CD4-positive, alpha-beta memory T cell (primary cell): Measurements from ENCODE around the gene CKS1B. TPM values are rescaled to one million over a fixed set of nuclear protein-coding genes. Genes with fewer than 3 reads are reported as not detected.
A peak's percentile ranks its signal among the peaks of the same experiment; 100 is the strongest.

Experiments
- CTCF ChIA-PET: fragments of 350-600 bp; sonication (Branson Sonifier 250); formaldehyde crosslinking; loops from one replicate; lab custom pipeline; 2021; ENCODE audit warnings: inconsistent platforms; ENCODE audit not compliant: partially characterized antibody; lab: Charles Lee
- POLR2A ChIA-PET: fragments of 350-600 bp; sonication (Branson Sonifier 250); formaldehyde crosslinking; loops from one replicate; lab custom pipeline; 2021; ENCODE audit not compliant: partially characterized antibody; lab: Charles Lee
- DNase-seq, 5 donors: peaks; one replicate each; pipeline versions ENCODE4 v3.0.0 to v3.0.0-alpha.2; 2020 to 2022; ENCODE audit warnings: mixed read lengths in 1 of 5
- H3K27ac ChIP-seq: one replicate; pipeline ENCODE4 v1.7.0; 2013; ENCODE audit warnings: low read depth, low read length
- H3K27me3 ChIP-seq: 2 replicates; pipeline ENCODE4 v1.7.0; 2013; ENCODE audit warnings: mild to moderate bottlenecking, low read length, moderate library complexity; ENCODE audit not compliant: insufficient read depth
- H3K36me3 ChIP-seq: 2 replicates; pipeline ENCODE4 v1.7.0; 2013; ENCODE audit warnings: mild to moderate bottlenecking, low read length, moderate library complexity; ENCODE audit not compliant: insufficient read depth
- H3K4me1 ChIP-seq: 2 replicates; pipeline ENCODE4 v1.7.0; 2013; ENCODE audit warnings: mild to moderate bottlenecking, low read length, moderate library complexity; ENCODE audit not compliant: insufficient read depth
- H3K4me3 ChIP-seq, 2 donors: one replicate each; pipeline ENCODE4 v1.7.0; 2013; ENCODE audit warnings: low read length in 2 of 2, mild to moderate bottlenecking in 1 of 2
- H3K9me3 ChIP-seq, 2 donors: one replicate each; pipeline ENCODE4 v1.7.0; 2013; ENCODE audit warnings: low read length in 2 of 2, control low read depth in 1 of 2; ENCODE audit not compliant: control insufficient read depth in 1 of 2
- H3K27ac Mint-ChIP-seq, 7 donors: one replicate each; pipeline ENCODE4 v1.8.0; 2020 to 2021; ENCODE audit warnings: mixed read lengths in 7 of 7, mild to moderate bottlenecking in 6 of 7, inconsistent platforms in 3 of 7, moderate library complexity in 3 of 7
- H3K27me3 Mint-ChIP-seq, 2 donors: one replicate each; pipeline ENCODE4 v1.8.0; 2020 to 2021; ENCODE audit warnings: mixed read lengths in 2 of 2
- H3K36me3 Mint-ChIP-seq, 2 donors: one replicate each; pipeline ENCODE4 v1.8.0; 2020 to 2021; ENCODE audit warnings: mixed read lengths in 2 of 2, inconsistent platforms in 1 of 2, mild to moderate bottlenecking in 1 of 2
- H3K4me1 Mint-ChIP-seq, 4 donors: one replicate each; pipeline ENCODE4 v1.8.0; 2020 to 2021; ENCODE audit warnings: mixed read lengths in 4 of 4, mild to moderate bottlenecking in 1 of 4
- H3K4me3 Mint-ChIP-seq, 8 donors: one replicate each; pipeline ENCODE4 v1.8.0; 2020 to 2021; ENCODE audit warnings: mixed read lengths in 8 of 8, mild to moderate bottlenecking in 7 of 8, moderate library complexity in 6 of 8, inconsistent platforms in 3 of 8
- H3K9me3 Mint-ChIP-seq, 8 donors: one replicate each; pipeline ENCODE4 v1.8.0; 2020 to 2021; ENCODE audit warnings: mixed read lengths in 8 of 8, mild to moderate bottlenecking in 5 of 8, inconsistent platforms in 3 of 8, moderate library complexity in 1 of 8
- intact Hi-C: fragments of 100-400 bp; cut with micrococcal nuclease; formaldehyde crosslinking; loops from one replicate; pipeline ENCODE4 v1.15.1; 2023
- polyA plus RNA-seq, 2 donors: library from polyadenylated mRNA; unstranded; fragments of 300-500 nt; fragmentation: Illumina TruSeq; gene quantifications; one replicate each; pipeline ENCODE4 v1.2.3, GENCODE V29; 2021
- total RNA-seq, 2 experiments: library from RNA; stranded (reverse); gene quantifications; one replicate each; pipeline ENCODE4 v1.2.3, GENCODE V29; 2021

The CKS1B gene
- total RNA-seq (10 to 100 TPM; 12.2 to 13.0 TPM), polyA plus RNA-seq (10 to 100 TPM; 50.2 to 67.9 TPM)

DNA sequence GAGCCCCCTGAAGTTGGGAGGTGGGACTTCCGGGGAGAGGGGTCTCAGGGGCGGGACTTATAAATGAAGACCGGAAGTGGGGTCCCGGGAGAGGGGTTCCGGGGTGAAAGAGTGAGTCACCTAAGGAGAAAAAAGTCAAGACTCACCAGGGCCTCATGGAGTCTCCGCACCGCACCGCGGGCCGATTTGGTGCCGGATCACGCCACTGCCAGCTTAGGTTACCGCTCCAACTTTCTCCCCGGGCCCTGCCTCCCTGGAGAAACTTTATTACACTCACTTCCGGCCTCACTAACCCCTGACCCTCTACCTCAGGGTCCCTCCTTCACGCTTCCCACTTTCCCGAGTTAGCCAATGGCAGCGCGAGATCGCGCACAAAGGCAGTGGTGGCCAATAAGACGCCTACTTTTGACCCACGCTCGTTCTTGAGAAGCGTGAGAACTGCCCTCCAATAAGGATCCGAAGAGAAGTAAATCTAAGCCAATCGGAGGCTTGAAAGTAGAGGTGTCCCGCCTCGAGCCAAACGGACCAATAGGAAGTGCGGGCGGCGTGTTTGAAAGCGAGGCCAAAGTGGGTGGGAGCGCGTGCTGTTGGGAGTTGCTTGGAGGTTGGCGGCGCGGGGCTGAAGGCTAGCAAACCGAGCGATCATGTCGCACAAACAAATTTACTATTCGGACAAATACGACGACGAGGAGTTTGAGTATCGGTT is at the start of gene CKS1B:
TSS of gene CKS1B (plus strand) at position 580 of the 706 bp plus-strand sequence. CDS start at position 645, 65 bp downstream.
- POLR2A ChIA-PET: interaction anchor here (1.0 to 41.7 kb wide), 10 partner anchors 8 to 794 kb away, joined by 3 to 1543 read pairs (median 22); partner anchors contain the start of genes ADAM15, FLAD1, LENEP and PBXIP1
- Histone ChIP-seq H3K27ac (peak within 1 kb of the TSS; percentile 95), H3K4me3 (peak within 1 kb of the TSS; percentile 67 to 100), H3K4me1 (peaks cover 45% of the 10 kb centered on the region), H3K27me3 (no peaks in the 10 kb centered on the region), H3K36me3 (peaks cover 6% of the 10 kb centered on the region), H3K9me3 (no peaks in the 10 kb centered on the region)
- Mint-ChIP-seq H3K27me3 (no peaks in the 10 kb centered on the region), H3K27ac (no peak within 1 kb of the TSS), H3K36me3 (peaks cover 4 to 12% of the 10 kb centered on the region in 2 donors), H3K4me1 (peaks cover 22 to 38% (median 26%) of the 10 kb centered on the region in 4 donors), H3K4me3 (no peak within 1 kb of the TSS), H3K9me3 (no peaks in the 10 kb centered on the region)
- DNase-seq: peak; percentile 99
- CTCF ChIA-PET: interaction anchor here (0.7 to 16.3 kb wide), 11 partner anchors 9 to 1009 kb away, joined by 3 to 226 read pairs (median 7); partner anchors contain the start of genes FLAD1, LENEP, PBXIP1 and PYGO2
- intact Hi-C loops: loop anchor here (1.0 to 2.0 kb wide), 6 partner anchors 9 to 77 kb away; partner anchors contain the start of genes ADAM15, FLAD1, PMVK and PYGO2

- Mint-ChIP-seq H3K36me3 (peaks cover 44 to 59% of the 10 kb centered on the region in 2 donors), H3K4me3 (no peak overlapping the region), H3K4me1 (peaks cover 4 to 17% (median 12%) of the 10 kb centered on the region in 4 donors), H3K9me3 (no peaks in the 10 kb centered on the region), H3K27me3 (no peaks in the 10 kb centered on the region), H3K27ac (peak overlapping the region in 6 of 7 donors; percentile 53 to 82 (median 68))
- H3K27ac ChIP-seq: peak overlapping the region; percentile 18
- no peaks in the 10 kb centered on the region for H3K27me3 ChIP-seq
- H3K36me3 ChIP-seq: peaks cover 42% of the 10 kb centered on the region
- intact Hi-C loops: no loop called here
- H3K9me3 ChIP-seq: no peaks in the 10 kb centered on the region
- ChIA-PET POLR2A (interaction anchor here (0.5 to 1.4 kb wide), 3 partner anchors 11 to 30 kb away, joined by 4 to 7 read pairs (median 5); partner anchors contain the start of genes PBXIP1 and PMVK), CTCF (interaction anchor here (2.5 kb wide), 1 partner anchor 11 kb away, joined by 10 read pairs; the partner anchor contains the start of gene PMVK)
- no peak overlapping the region for H3K4me3 ChIP-seq
- peaks cover 13% of the 10 kb centered on the region for H3K4me1 ChIP-seq
- DNase-seq: no peak
Observed at GRCh38 chr1:154925335-154926170, 48.9 kb upstream of the CKS1B start.

- ChIA-PET CTCF (interaction anchor here (2.5 kb wide), 1 partner anchor 10 kb away, joined by 10 read pairs; the partner anchor contains the start of gene PMVK), POLR2A (interaction anchor here (1.4 to 3.1 kb wide), 2 partner anchors 11 to 29 kb away, joined by 5 to 19 read pairs; partner anchors contain the start of genes PBXIP1 and PMVK)
- H3K9me3 ChIP-seq: no peaks in the 10 kb centered on the region
- DNase-seq: no peak
- no peak overlapping the region for H3K27ac ChIP-seq
- Mint-ChIP-seq H3K36me3 (peaks cover 44 to 61% of the 10 kb centered on the region in 2 donors), H3K27me3 (no peaks in the 10 kb centered on the region), H3K27ac (peak overlapping the region in 3 of 7 donors; percentile 29 to 82 (median 73)), H3K4me3 (no peak overlapping the region), H3K4me1 (peaks cover 4 to 17% (median 12%) of the 10 kb centered on the region in 4 donors), H3K9me3 (no peaks in the 10 kb centered on the region)
- H3K27me3 ChIP-seq: no peaks in the 10 kb centered on the region
- intact Hi-C loops: no loop called here
- peaks cover 42% of the 10 kb centered on the region for H3K36me3 ChIP-seq
- peaks cover 13% of the 10 kb centered on the region for H3K4me1 ChIP-seq
- no peak overlapping the region for H3K4me3 ChIP-seq
Observed at GRCh38 chr1:154926201-154926600, 48.3 kb upstream of the CKS1B start.

- Histone ChIP-seq H3K36me3 (peaks cover 12% of the 10 kb centered on the region), H3K4me3 (no peak overlapping the region), H3K4me1 (peaks cover 13% of the 10 kb centered on the region), H3K27me3 (no peaks in the 10 kb centered on the region), H3K27ac (no peak overlapping the region), H3K9me3 (no peaks in the 10 kb centered on the region)
- Mint-ChIP-seq H3K27ac (peak overlapping the region in 1 of 7 donors; percentile 35), H3K4me3 (no peak overlapping the region), H3K9me3 (no peaks in the 10 kb centered on the region), H3K36me3 (peaks cover 14 to 32% of the 10 kb centered on the region in 2 donors), H3K4me1 (peaks cover 11 to 34% (median 25%) of the 10 kb centered on the region in 4 donors), H3K27me3 (no peaks in the 10 kb centered on the region)
- intact Hi-C loops: no loop called here
- CTCF ChIA-PET: interaction anchor here (0.8 to 1.3 kb wide), 3 partner anchors 119 to 262 kb away, joined by 3 to 4 read pairs (median 3); partner anchors contain the start of genes ADAM15 and KRTCAP2
- POLR2A ChIA-PET: interaction anchor here (0.6 to 1.2 kb wide), 2 partner anchors 23 to 324 kb away, joined by 4 read pairs; partner anchors contain the start of gene ADAR
- no peak for DNase-seq
Observed at GRCh38 chr1:154931940-154932487, 42.5 kb upstream of the CKS1B start.

- Mint-ChIP-seq H3K36me3 (peaks cover 0 to 22% of the 10 kb centered on the region in 2 donors), H3K9me3 (no peaks in the 10 kb centered on the region), H3K4me3 (peak overlapping the region in 2 of 8 donors; percentile 51 to 52), H3K4me1 (peaks cover 22 to 52% (median 41%) of the 10 kb centered on the region in 4 donors), H3K27me3 (no peaks in the 10 kb centered on the region), H3K27ac (peak overlapping the region in 3 of 7 donors; percentile 10 to 78 (median 51))
- no peak for DNase-seq
- Histone ChIP-seq H3K36me3 (peaks cover 4% of the 10 kb centered on the region), H3K4me1 (peaks cover 33% of the 10 kb centered on the region), H3K9me3 (no peaks in the 10 kb centered on the region), H3K4me3 (no peak overlapping the region), H3K27ac (no peak overlapping the region), H3K27me3 (no peaks in the 10 kb centered on the region)
- ChIA-PET CTCF (interaction anchor here (0.6 to 8.0 kb wide), 6 partner anchors 10 to 317 kb away, joined by 3 to 65 read pairs (median 4); partner anchors contain the start of gene PBXIP1), POLR2A (interaction anchor here (2.4 to 4.0 kb wide), 2 partner anchors 10 to 81 kb away, joined by 8 to 51 read pairs; no protein-coding TSS in a partner anchor)
- intact Hi-C loops: no loop called here
Observed at GRCh38 chr1:154934358-154934948, 40.0 kb upstream of the CKS1B start.
